ENCODE results near the gene TSBP1.
"Not testable (repeated sequence)": the region's sequence is repeated elsewhere in the genome, so short reads cannot be mapped to it uniquely, and the experiment has no call there.

The TSBP1 gene

GRCh38 chr6:32271429-32271828 is 100.3 kb downstream of the TSBP1 start:
- H3K27me3 ChIP-seq (ENCODE audit: insufficient read depth, insufficient read length), result no peaks in the 10 kb centered on the region
- no peaks in the 10 kb centered on the region for H3K36me3 ChIP-seq (ENCODE audit: insufficient read depth, insufficient read length, low read length)
- no peak overlapping the region for H3K4me3 ChIP-seq (ENCODE audit: insufficient read length, low read depth)
- DNase-seq (ENCODE audit: low read depth, low spot score), result no peak
- TF ChIP-seq ZNF274 (IDR thresholded peaks at IDR 0.05; ENCODE audit: low read depth, low read length) (no peak), YY1 (IDR thresholded peaks at IDR 0.05; ENCODE audit: insufficient read depth, insufficient read length) (no peak), SUZ12 (IDR thresholded peaks at IDR 0.05; ENCODE audit: extremely low read depth, insufficient read depth, insufficient read length) (no peak)
- H3K9ac ChIP-seq (ENCODE audit: insufficient read length, low read depth), result no peak overlapping the region
- no peaks in the 10 kb centered on the region for H3K4me1 ChIP-seq (ENCODE audit: insufficient read depth, insufficient read length)
- no peaks in the 10 kb centered on the region for H3K9me3 ChIP-seq (ENCODE audit: insufficient read depth, low read length)

- not testable (repeated sequence) for DNase-seq (ENCODE audit: low read depth, low spot score); H3K27me3 ChIP-seq (ENCODE audit: insufficient read depth, insufficient read length); H3K4me3 ChIP-seq (ENCODE audit: insufficient read length, low read depth); H3K36me3 ChIP-seq (ENCODE audit: insufficient read depth, insufficient read length, low read length); H3K9ac ChIP-seq (ENCODE audit: insufficient read length, low read depth); H3K4me1 ChIP-seq (ENCODE audit: insufficient read depth, insufficient read length); H3K9me3 ChIP-seq (ENCODE audit: insufficient read depth, low read length)
Observed at GRCh38 chr6:32268459-32268858, 103.2 kb downstream of the TSBP1 start.

- DNase-seq (ENCODE audit: low read depth, low spot score), result no peak
- Histone ChIP-seq H3K27me3 (ENCODE audit: insufficient read depth, insufficient read length) (no peaks in the 10 kb centered on the region), H3K4me1 (ENCODE audit: insufficient read depth, insufficient read length) (no peaks in the 10 kb centered on the region), H3K9me3 (ENCODE audit: insufficient read depth, low read length) (no peaks in the 10 kb centered on the region), H3K9ac (ENCODE audit: insufficient read length, low read depth) (no peak overlapping the region), H3K4me3 (ENCODE audit: insufficient read length, low read depth) (no peak overlapping the region), H3K36me3 (ENCODE audit: insufficient read depth, insufficient read length, low read length) (no peaks in the 10 kb centered on the region)
- no peak for TF ChIP-seq YY1 (IDR thresholded peaks at IDR 0.05; ENCODE audit: insufficient read depth, insufficient read length)
- TF ChIP-seq ZNF274 (IDR thresholded peaks at IDR 0.05; ENCODE audit: low read depth, low read length), result no peak
- no peak for TF ChIP-seq SUZ12 (IDR thresholded peaks at IDR 0.05; ENCODE audit: extremely low read depth, insufficient read depth, insufficient read length)
Observed at GRCh38 chr6:32267035-32267434, 104.7 kb downstream of the TSBP1 start.

DNA sequence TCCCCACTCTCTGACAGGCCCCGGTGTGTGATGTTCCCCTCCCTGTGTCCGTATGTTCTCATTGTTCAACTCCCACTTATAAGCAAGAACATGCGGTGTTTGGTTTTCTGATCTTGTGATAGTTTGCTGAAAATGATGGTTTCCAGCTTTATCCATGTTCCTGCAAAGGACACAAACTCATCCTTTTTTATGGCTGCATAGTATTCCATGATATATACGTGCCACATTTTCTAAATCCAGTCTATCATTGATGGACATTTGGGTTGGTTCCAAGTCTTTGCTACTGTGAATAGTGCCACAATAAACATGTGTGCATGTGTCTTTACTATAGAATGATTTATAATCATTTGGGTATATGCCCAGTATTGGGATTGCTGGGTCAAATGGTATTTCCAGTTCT is 114.4 kb downstream of the TSBP1 start:
- not testable (repeated sequence) for H3K27me3 ChIP-seq (ENCODE audit: insufficient read depth, insufficient read length); H3K9me3 ChIP-seq (ENCODE audit: insufficient read depth, low read length); H3K4me3 ChIP-seq (ENCODE audit: insufficient read length, low read depth); H3K9ac ChIP-seq (ENCODE audit: insufficient read length, low read depth); DNase-seq (ENCODE audit: low read depth, low spot score); H3K4me1 ChIP-seq (ENCODE audit: insufficient read depth, insufficient read length); H3K36me3 ChIP-seq (ENCODE audit: insufficient read depth, insufficient read length, low read length)

DNA sequence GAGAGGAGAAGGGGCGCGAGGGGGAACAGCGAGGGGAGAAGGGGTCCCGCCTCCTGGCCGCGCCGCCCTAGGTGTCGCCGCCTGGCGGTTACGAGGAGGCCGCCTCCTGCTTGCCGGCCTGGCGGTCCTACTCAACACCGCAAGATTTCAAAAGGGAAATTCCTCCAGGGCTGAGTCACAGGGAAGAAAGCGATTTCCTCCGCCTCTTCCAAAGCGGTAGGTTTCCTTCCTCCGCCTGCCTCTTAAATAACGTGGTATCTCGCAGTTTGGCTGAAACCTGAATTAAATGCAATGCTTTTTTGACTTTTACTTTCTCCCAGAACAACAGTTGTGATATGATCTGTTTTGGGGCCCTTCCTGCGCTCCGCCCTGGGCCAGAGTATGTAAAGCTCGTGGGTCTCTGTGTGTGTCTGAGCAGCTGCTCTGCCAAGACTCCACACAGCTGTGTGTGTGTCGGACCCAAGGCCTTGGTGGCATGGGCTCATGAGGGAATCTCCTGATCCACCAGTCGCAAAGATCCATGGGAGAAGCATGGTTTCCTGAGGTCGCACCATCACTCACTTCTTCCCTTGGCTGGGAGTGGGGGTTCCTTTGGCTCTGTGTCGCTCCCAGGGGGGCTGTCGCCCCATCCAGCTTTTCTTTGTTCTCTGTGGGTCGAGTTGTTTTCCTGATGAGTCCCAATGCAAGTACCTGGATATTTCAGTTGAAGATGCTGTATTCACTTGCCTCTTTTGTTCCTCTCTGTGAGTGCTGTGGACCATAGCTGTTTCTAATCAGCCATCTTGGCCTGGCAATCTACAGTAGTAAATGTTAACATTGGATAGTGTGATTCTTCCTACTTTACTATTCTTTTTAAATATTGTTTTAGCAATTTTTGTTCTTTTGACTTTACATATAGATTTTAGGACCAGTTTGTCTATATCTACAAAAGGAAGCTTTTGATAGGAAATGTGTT is 116.2 kb downstream of the TSBP1 start:
- peak overlapping the region; percentile 28 for H3K4me3 ChIP-seq (ENCODE audit: insufficient read length, low read depth)
- H3K36me3 ChIP-seq (ENCODE audit: insufficient read depth, insufficient read length, low read length), result no peaks in the 10 kb centered on the region
- H3K4me1 ChIP-seq (ENCODE audit: insufficient read depth, insufficient read length), result no peaks in the 10 kb centered on the region
- H3K9ac ChIP-seq (ENCODE audit: insufficient read length, low read depth), result peak overlapping the region; percentile 61
- no peaks in the 10 kb centered on the region for H3K9me3 ChIP-seq (ENCODE audit: insufficient read depth, low read length)
- H3K27me3 ChIP-seq (ENCODE audit: insufficient read depth, insufficient read length), result no peaks in the 10 kb centered on the region
- DNase-seq (ENCODE audit: low read depth, low spot score), result peak; percentile 84
- no peak for TF ChIP-seq ZNF274 (IDR thresholded peaks at IDR 0.05; ENCODE audit: low read depth, low read length)
- TF ChIP-seq YY1 (IDR thresholded peaks at IDR 0.05; ENCODE audit: insufficient read depth, insufficient read length), result no peak
- TF ChIP-seq SUZ12 (IDR thresholded peaks at IDR 0.05; ENCODE audit: extremely low read depth, insufficient read depth, insufficient read length), result no peak

DNA sequence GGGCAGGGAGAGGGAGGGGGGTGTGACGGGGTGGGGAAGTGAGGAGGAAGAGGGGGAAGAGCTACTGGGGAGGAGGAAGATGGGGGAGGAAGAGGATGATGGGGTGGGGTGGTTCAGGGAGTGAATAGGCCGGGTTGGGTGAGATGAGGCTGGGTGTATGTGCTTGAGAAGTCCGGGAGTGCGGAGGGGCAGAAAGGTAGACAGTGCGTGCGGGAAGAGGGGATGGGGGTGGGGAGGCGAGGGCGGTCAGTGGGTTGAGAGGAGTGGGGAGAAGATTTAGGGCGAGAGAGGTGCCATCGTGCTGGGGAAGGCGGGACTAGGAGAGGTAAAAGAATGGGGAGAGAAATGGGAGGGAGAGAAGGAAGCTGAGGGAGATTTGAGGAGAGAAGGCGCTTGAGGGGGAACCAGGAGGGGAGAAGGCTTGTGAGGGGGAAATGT is 116.9 kb downstream of the TSBP1 start:
- no peak for DNase-seq (ENCODE audit: low read depth, low spot score)
- Histone ChIP-seq H3K9me3 (ENCODE audit: insufficient read depth, low read length) (peaks cover 2% of the 10 kb centered on the region), H3K36me3 (ENCODE audit: insufficient read depth, insufficient read length, low read length) (no peaks in the 10 kb centered on the region), H3K9ac (ENCODE audit: insufficient read length, low read depth) (peak overlapping the region; percentile 56), H3K27me3 (ENCODE audit: insufficient read depth, insufficient read length) (no peaks in the 10 kb centered on the region), H3K4me1 (ENCODE audit: insufficient read depth, insufficient read length) (no peaks in the 10 kb centered on the region), H3K4me3 (ENCODE audit: insufficient read length, low read depth) (peak overlapping the region; percentile 11)
- TF ChIP-seq ZNF274 (IDR thresholded peaks at IDR 0.05; ENCODE audit: low read depth, low read length), result no peak
- no peak for TF ChIP-seq SUZ12 (IDR thresholded peaks at IDR 0.05; ENCODE audit: extremely low read depth, insufficient read depth, insufficient read length)
- no peak for TF ChIP-seq YY1 (IDR thresholded peaks at IDR 0.05; ENCODE audit: insufficient read depth, insufficient read length)

GRCh38 chr6:32252331-32253009 is 119.2 kb downstream of the TSBP1 start:
- no peak for DNase-seq (ENCODE audit: low read depth, low spot score)
- Histone ChIP-seq H3K36me3 (ENCODE audit: insufficient read depth, insufficient read length, low read length) (no peaks in the 10 kb centered on the region), H3K9ac (ENCODE audit: insufficient read length, low read depth) (no peak overlapping the region), H3K4me1 (ENCODE audit: insufficient read depth, insufficient read length) (no peaks in the 10 kb centered on the region), H3K9me3 (ENCODE audit: insufficient read depth, low read length) (peaks cover 21% of the 10 kb centered on the region), H3K4me3 (ENCODE audit: insufficient read length, low read depth) (no peak overlapping the region), H3K27me3 (ENCODE audit: insufficient read depth, insufficient read length) (no peaks in the 10 kb centered on the region)
- TF ChIP-seq ZNF274 (IDR thresholded peaks at IDR 0.05; ENCODE audit: low read depth, low read length), result no peak
- no peak for TF ChIP-seq SUZ12 (IDR thresholded peaks at IDR 0.05; ENCODE audit: extremely low read depth, insufficient read depth, insufficient read length)
- TF ChIP-seq YY1 (IDR thresholded peaks at IDR 0.05; ENCODE audit: insufficient read depth, insufficient read length), result no peak

Data from NT2/D1 (cell line).